AG08396 (cell line): ENCODE results near the gene MAP1LC3B2.

Experiments used
- DNase-seq: peaks from one replicate; pipeline ENCODE4 v3.0.0; 2012; ENCODE audit warnings: low spot score, mixed read lengths

Gene MAP1LC3B2

GRCh38 chr12:116559162-116559935, at the start of gene MAP1LC3B2:
TSS of gene MAP1LC3B2 (plus strand) at chr12:116559381. CDS start at chr12:116575943, 16,562 bp downstream.
- no peak for DNase-seq

GRCh38 chr12:116513944-116514343, 45.2 kb upstream of the MAP1LC3B2 start:
- DNase-seq: no peak

GRCh38 chr12:116515684-116516083, 43.5 kb upstream of the MAP1LC3B2 start:
- no peak for DNase-seq

GRCh38 chr12:116516657-116517056, 42.5 kb upstream of the MAP1LC3B2 start:
- no peak for DNase-seq

GRCh38 chr12:116517431-116518045, 41.6 kb upstream of the MAP1LC3B2 start:
- DNase-seq: no peak

GRCh38 chr12:116520225-116520760, 38.9 kb upstream of the MAP1LC3B2 start:
- no peak for DNase-seq

GRCh38 chr12:116520801-116521471, 38.2 kb upstream of the MAP1LC3B2 start:
- no peak for DNase-seq

GRCh38 chr12:116524311-116524710, 34.9 kb upstream of the MAP1LC3B2 start:
- DNase-seq: no peak

- peak; percentile 36 for DNase-seq
Measured at GRCh38 chr12:116524964-116525379, 34.2 kb upstream of the MAP1LC3B2 start.

- DNase-seq: peak; percentile 85
Measured at GRCh38 chr12:116525418-116526001, 33.7 kb upstream of the MAP1LC3B2 start.

GRCh38 chr12:116528065-116528464, 31.1 kb upstream of the MAP1LC3B2 start:
- DNase-seq: no peak

GRCh38 chr12:116528498-116528897, 30.7 kb upstream of the MAP1LC3B2 start:
- DNase-seq: peak; percentile 32

- no peak for DNase-seq
Measured at GRCh38 chr12:116529048-116529447, 30.1 kb upstream of the MAP1LC3B2 start.

GRCh38 chr12:116529686-116530085, 29.5 kb upstream of the MAP1LC3B2 start:
- DNase-seq: no peak

- no peak for DNase-seq
Measured at GRCh38 chr12:116532428-116532827, 26.8 kb upstream of the MAP1LC3B2 start.

GRCh38 chr12:116532986-116533342, 26.2 kb upstream of the MAP1LC3B2 start:
- DNase-seq: no peak

GRCh38 chr12:116533343-116534251, 25.6 kb upstream of the MAP1LC3B2 start:
- peak; percentile 88 for DNase-seq

GRCh38 chr12:116534311-116535121, 24.7 kb upstream of the MAP1LC3B2 start:
- peak; percentile 17 for DNase-seq

- DNase-seq: no peak
Measured at GRCh38 chr12:116535241-116535640, 23.9 kb upstream of the MAP1LC3B2 start.
